Measurements from ENCODE around the gene OR2G6. TPM values are rescaled to one million over a fixed set of nuclear protein-coding genes. Genes with fewer than 3 reads are reported as not detected.

OR2G6 gene
- not detected in 2 replicates for total RNA-seq

GRCh38 chr1:248507773-248508172, at the start of gene OR2G6:
Gene OR2G6 (plus strand): TSS chr1:248508073. CDS start chr1:248521647, 13,574 bp downstream.

GRCh38 chr1:248473051-248473450, 34.8 kb upstream of the OR2G6 start, which contains the start of gene OR2T3:
Gene OR2T3 (plus strand): TSS chr1:248473351. CDS start chr1:248473351, 0 bp downstream.

GRCh38 chr1:248488289-248488688, 19.6 kb upstream of the OR2G6 start, which contains the start of gene OR2T5:
Gene OR2T5 (plus strand): TSS chr1:248488589. CDS start chr1:248488589, 0 bp downstream.

GRCh38 chr1:248562672-248563071, 54.8 kb downstream of the OR2G6 start, which contains the start of gene OR2T29:
Gene OR2T29 (minus strand): TSS chr1:248562772. CDS start chr1:248559491, 3,281 bp downstream.

GRCh38 chr1:248574657-248575056, 66.8 kb downstream of the OR2G6 start, which contains the start of gene OR2T34:
Gene OR2T34 (minus strand): TSS chr1:248574757. CDS start chr1:248574757, 0 bp downstream.

Other genes starting within 250 kb of the OR2G6 start
- 0.13 and 0.33 TPM in 2 replicates for gene OR2T33, start 230.1 kb upstream of the OR2G6 start, total RNA-seq
- gene OR2T12, start 204.6 kb upstream of the OR2G6 start, total RNA-seq, result not detected in 2 replicates
- not detected in 2 replicates for gene OR2M7, start 183.5 kb upstream of the OR2G6 start, total RNA-seq
- gene OR14C36, start 159.3 kb upstream of the OR2G6 start, total RNA-seq, result not detected in 2 replicates
- not detected in 2 replicates for gene OR2T4, start 146.4 kb upstream of the OR2G6 start, total RNA-seq
- gene OR2T6, start 132.3 kb upstream of the OR2G6 start, total RNA-seq, result not detected in 2 replicates
- gene OR2T1, start 105.0 kb upstream of the OR2G6 start, total RNA-seq, result not detected in 2 replicates
- gene OR2T2, start 62.4 kb upstream of the OR2G6 start, total RNA-seq, result not detected in 2 replicates
- not detected in 2 replicates for gene OR2T3, start 34.7 kb upstream of the OR2G6 start, total RNA-seq
- gene OR2T5, start 19.5 kb upstream of the OR2G6 start, total RNA-seq, result not detected in 2 replicates
- gene OR2T29, start 54.7 kb downstream of the OR2G6 start, total RNA-seq, result not detected in 2 replicates
- gene OR2T34, start 66.7 kb downstream of the OR2G6 start, total RNA-seq, result not detected in 2 replicates
- gene OR2T10, start 89.6 kb downstream of the OR2G6 start, total RNA-seq, result not detected in 2 replicates
- gene OR2T11, start 127.0 kb downstream of the OR2G6 start, total RNA-seq, result not detected in 2 replicates
- gene OR2T35, start 137.2 kb downstream of the OR2G6 start, total RNA-seq, result not detected in 2 replicates
- not detected in 2 replicates for gene OR2T27, start 147.5 kb downstream of the OR2G6 start, total RNA-seq
- gene OR14I1, start 194.7 kb downstream of the OR2G6 start, total RNA-seq, result not detected in 2 replicates
- not detected in 2 replicates for gene LYPD8, start 247.7 kb downstream of the OR2G6 start, total RNA-seq